H9 (cell line): Measurements from ENCODE around the gene TMEM145. TPM values are rescaled to one million over a fixed set of nuclear protein-coding genes. Genes with fewer than 3 reads are reported as not detected.

Experiments
- DNase-seq: peaks from one replicate; pipeline ENCODE4 v3.0.0-alpha.2; 2017
- H2AFZ ChIP-seq: one replicate; pipeline ENCODE4 v1.6.1; 2013; ENCODE audit warnings: mild to moderate bottlenecking, low read length, control low read depth, moderate library complexity
- H2AK5ac ChIP-seq: 2 replicates; pipeline ENCODE4 v1.6.1; 2013; ENCODE audit warnings: low read length, control low read depth, mixed read lengths; ENCODE audit not compliant: insufficient read length
- H2BK120ac ChIP-seq: one replicate; pipeline ENCODE4 v1.6.1; 2013; ENCODE audit warnings: low read depth, mild to moderate bottlenecking, low read length, control low read depth, inconsistent platforms; ENCODE audit not compliant: poor library complexity, severe bottlenecking
- H2BK12ac ChIP-seq: 2 replicates; pipeline ENCODE4 v1.6.1; 2013; ENCODE audit warnings: low read length, control low read depth, mixed read lengths, low read depth; ENCODE audit not compliant: insufficient read length
- H2BK15ac ChIP-seq: 2 replicates; pipeline ENCODE4 v1.6.1; 2013; ENCODE audit warnings: low read depth, low read length, control low read depth
- H2BK20ac ChIP-seq: one replicate; pipeline ENCODE4 v1.6.1; 2013; ENCODE audit warnings: low read depth, mild to moderate bottlenecking, low read length, control low read depth, inconsistent platforms; ENCODE audit not compliant: poor library complexity, severe bottlenecking
- H2BK5ac ChIP-seq: 2 replicates; pipeline ENCODE4 v1.6.1; 2013; ENCODE audit warnings: low read length, control low read depth, mixed read lengths; ENCODE audit not compliant: insufficient read length
- H3K14ac ChIP-seq: 2 replicates; pipeline ENCODE4 v1.6.1; 2013; ENCODE audit warnings: low read length, control low read depth; ENCODE audit not compliant: insufficient read depth
- H3K18ac ChIP-seq: 2 replicates; pipeline ENCODE4 v1.6.1; 2013; ENCODE audit warnings: low read depth, mild to moderate bottlenecking, mixed read lengths, low read length, control low read depth; ENCODE audit not compliant: insufficient read length
- H3K23ac ChIP-seq: 2 replicates; pipeline ENCODE4 v1.6.1; 2013; ENCODE audit warnings: low read length, control low read depth, mixed read lengths, low read depth; ENCODE audit not compliant: insufficient read length
- H3K23me2 ChIP-seq: 2 replicates; pipeline ENCODE4 v1.6.1; 2013; ENCODE audit warnings: low read depth, mild to moderate bottlenecking, mixed read lengths, low read length, control low read depth; ENCODE audit not compliant: insufficient read length, poor library complexity, severe bottlenecking
- H3K27ac ChIP-seq: 2 replicates; pipeline ENCODE4 v1.5.1; 2013; ENCODE audit warnings: low read length, control low read depth, mixed read lengths, low read depth; ENCODE audit not compliant: insufficient read length
- H3K27me3 ChIP-seq: 2 replicates; pipeline ENCODE4 v1.6.1; 2013; ENCODE audit warnings: low read length, control low read depth, inconsistent platforms; ENCODE audit not compliant: insufficient read depth
- H3K4ac ChIP-seq: 2 replicates; pipeline ENCODE4 v1.6.1; 2013; ENCODE audit warnings: low read depth, mild to moderate bottlenecking, control low read depth, inconsistent platforms, low read length, moderate library complexity
- H3K4me1 ChIP-seq: 2 replicates; pipeline ENCODE4 v1.6.1; 2013; ENCODE audit warnings: low read length, control low read depth, inconsistent platforms; ENCODE audit not compliant: insufficient read depth
- H3K4me2 ChIP-seq: 2 replicates; pipeline ENCODE4 v1.6.1; 2013; ENCODE audit warnings: low read length, control low read depth, mixed read lengths; ENCODE audit not compliant: insufficient read length, insufficient read depth
- H3K56ac ChIP-seq: 2 replicates; pipeline ENCODE4 v1.6.1; 2013; ENCODE audit warnings: low read depth, mild to moderate bottlenecking, mixed read lengths, low read length, control low read depth; ENCODE audit not compliant: insufficient read length
- H3K79me1 ChIP-seq: 2 replicates; pipeline ENCODE4 v1.6.1; 2013; ENCODE audit warnings: low read depth, mild to moderate bottlenecking, moderate library complexity, low read length, control low read depth, inconsistent platforms; ENCODE audit not compliant: insufficient read depth, poor library complexity, severe bottlenecking
- H3K79me2 ChIP-seq: 2 replicates; pipeline ENCODE4 v1.6.1; 2013; ENCODE audit warnings: low read length, control low read depth, inconsistent platforms; ENCODE audit not compliant: insufficient read depth
- H3K9ac ChIP-seq: 2 replicates; pipeline ENCODE4 v1.6.1; 2013; ENCODE audit warnings: low read length, control low read depth, mixed read lengths; ENCODE audit not compliant: insufficient read length; ENCODE audit errors: extremely low read depth
- H3K9me3 ChIP-seq: one replicate; pipeline ENCODE4 v1.6.1; 2013; ENCODE audit warnings: low read depth, low read length, inconsistent platforms; ENCODE audit not compliant: control insufficient read depth
- H3T11ph ChIP-seq: one replicate; pipeline ENCODE4 v1.6.1; 2013; ENCODE audit warnings: mild to moderate bottlenecking, low read length, control low read depth, inconsistent platforms
- H4K20me1 ChIP-seq: one replicate; pipeline ENCODE4 v1.6.1; 2013; ENCODE audit not compliant: control insufficient read depth, insufficient read length, insufficient read depth
- H4K5ac ChIP-seq: 2 replicates; pipeline ENCODE4 v1.6.1; 2013; ENCODE audit warnings: low read depth, mild to moderate bottlenecking, mixed read lengths, low read length, control low read depth; ENCODE audit not compliant: insufficient read length
- H4K8ac ChIP-seq: replicated peaks from 2 replicates; pipeline ENCODE4 v1.6.1; 2013; ENCODE audit warnings: low read length, control low read depth, mixed read lengths, low read depth; ENCODE audit not compliant: insufficient read length
- H4K91ac ChIP-seq: 2 replicates; pipeline ENCODE4 v1.6.1; 2013; ENCODE audit warnings: low read depth, mild to moderate bottlenecking, moderate library complexity, mixed read lengths, low read length, control low read depth; ENCODE audit not compliant: insufficient read length
- H3K27ac Mint-ChIP-seq, 3 experiments: 2 replicates in 2 of 3; 3 replicates in 1 of 3; pipeline ENCODE4 v1.8.0; 2020 to 2021; ENCODE audit warnings: mixed read lengths in 3 of 3, mild to moderate bottlenecking in 1 of 3, moderate library complexity in 1 of 3
- H3K27me3 Mint-ChIP-seq: 2 replicates; pipeline ENCODE4 v1.8.0; 2021; ENCODE audit warnings: low read depth, mild to moderate bottlenecking, moderate library complexity, mixed read lengths
- H3K36me3 Mint-ChIP-seq, 3 experiments: 2 replicates in 2 of 3; 3 replicates in 1 of 3; pipeline ENCODE4 v1.8.0; 2020 to 2021; ENCODE audit warnings: low read depth in 3 of 3, mixed read lengths in 3 of 3; ENCODE audit not compliant: insufficient read depth in 1 of 3
- H3K4me1 Mint-ChIP-seq, 2 experiments: 2 replicates each; pipeline ENCODE4 v1.8.0; 2020; ENCODE audit warnings: mixed read lengths in 2 of 2
- H3K4me3 Mint-ChIP-seq, 2 experiments: 2 replicates in 1 of 2; 3 replicates in 1 of 2; pipeline ENCODE4 v1.8.0; 2020 to 2021; ENCODE audit warnings: mild to moderate bottlenecking in 2 of 2, mixed read lengths in 2 of 2, moderate library complexity in 1 of 2
- H3K9me3 Mint-ChIP-seq, 2 experiments: 2 replicates in 1 of 2; 3 replicates in 1 of 2; pipeline ENCODE4 v1.8.0; 2020; ENCODE audit warnings: mild to moderate bottlenecking in 2 of 2, mixed read lengths in 2 of 2, moderate library complexity in 1 of 2
- CTCF ChIP-seq: fragments of 200-600 bp; sonication (generic); conservative IDR thresholded peaks from 3 replicates; pipeline ENCODE4 v1.8.0; 2021; ENCODE audit warnings: antibody characterized with exemption, mild to moderate bottlenecking
- WGBS: extraction: QIAGEN DNeasy Blood & Tissue Kit; methylation state at CpG from one replicate; pipeline ENCODE4 v1.1.7; 2013; ENCODE audit warnings: missing lambda C conversion rate, low lambda C conversion rate, mixed read lengths; ENCODE audit not compliant: insufficient read length; ENCODE audit errors: extremely low coverage; 5-methylcytosine and 5-hydroxymethylcytosine counted together
- total RNA-seq: library from RNA; stranded (reverse); gene quantifications from 2 replicates; pipeline ENCODE4 v1.2.1, GENCODE V29; 2021

The TMEM145 gene
- total RNA-seq, 1 experiment from 2014 or later, result 4.5 TPM

- WGBS, result no CpG with 5 or more reads among the region's 8 CpGs
- Mint-ChIP-seq H3K9me3 (no peaks in the 10 kb centered on the region), H3K36me3 (peaks cover 22 to 67% (median 60%) of the 10 kb centered on the region in 3 experiments), H3K4me3 (no peak overlapping the region), H3K27ac (peak overlapping the region in 1 of 3 experiments; percentile 10; a peak in 1 of 7 replicates), H3K27me3 (no peaks in the 10 kb centered on the region; the same call in 1 of the 2 replicates), H3K4me1 (peaks cover 14 to 46% of the 10 kb centered on the region in 2 experiments)
- H2BK120ac ChIP-seq, result no peak overlapping the region
- no peak overlapping the region for H2BK12ac ChIP-seq
- H3K4me1 ChIP-seq, result no peaks in the 10 kb centered on the region
- H3K4ac ChIP-seq, result no peak overlapping the region
- no peak overlapping the region for H3K4me2 ChIP-seq
- H3K18ac ChIP-seq, result no peak overlapping the region
- H2AFZ ChIP-seq, result no peak overlapping the region
- no peak overlapping the region for H3K14ac ChIP-seq
- H2BK5ac ChIP-seq, result no peak overlapping the region
- no peak overlapping the region for H2BK20ac ChIP-seq
- H4K20me1 ChIP-seq, result no peaks in the 10 kb centered on the region
- H3K79me1 ChIP-seq, result peaks cover 11% of the 10 kb centered on the region
- H4K8ac ChIP-seq, result no peak overlapping the region
- no peak overlapping the region for H4K5ac ChIP-seq
- H3K9ac ChIP-seq, result no peak overlapping the region
- TF ChIP-seq CTCF, result no peak
- no peaks in the 10 kb centered on the region for H3K9me3 ChIP-seq
- H2AK5ac ChIP-seq, result no peak overlapping the region
- peaks cover 6% of the 10 kb centered on the region for H3K23me2 ChIP-seq
- DNase-seq, result no peak
- no peak overlapping the region for H2BK15ac ChIP-seq
- peaks cover 3% of the 10 kb centered on the region; the same call in 1 of the 2 replicates for H3K79me2 ChIP-seq
- no peak overlapping the region for H3T11ph ChIP-seq
- no peak overlapping the region for H3K56ac ChIP-seq
- no peaks in the 10 kb centered on the region for H3K27me3 ChIP-seq
- no peak overlapping the region for H3K23ac ChIP-seq
- no peak overlapping the region for H3K27ac ChIP-seq
- H4K91ac ChIP-seq, result no peak overlapping the region
Measured at GRCh38 chr19:42289556-42290041, 23.5 kb upstream of the TMEM145 start.
